GM19239 (cell line): Measurements from ENCODE around the gene TRIM13.
A peak's percentile ranks its signal among the peaks of the same experiment; 100 is the strongest.

ENCODE experiments used
- DNase-seq: peaks from one replicate; pipeline ENCODE4 v3.0.0; 2011; ENCODE audit warnings: low spot score; ENCODE audit not compliant: insufficient read length
- FAIRE-seq: peaks from 2 replicates; lab custom pipeline; 2011; peaks lifted over from hg19 to GRCh38; lab: Jason Lieb, UNC

The TRIM13 gene

DNA sequence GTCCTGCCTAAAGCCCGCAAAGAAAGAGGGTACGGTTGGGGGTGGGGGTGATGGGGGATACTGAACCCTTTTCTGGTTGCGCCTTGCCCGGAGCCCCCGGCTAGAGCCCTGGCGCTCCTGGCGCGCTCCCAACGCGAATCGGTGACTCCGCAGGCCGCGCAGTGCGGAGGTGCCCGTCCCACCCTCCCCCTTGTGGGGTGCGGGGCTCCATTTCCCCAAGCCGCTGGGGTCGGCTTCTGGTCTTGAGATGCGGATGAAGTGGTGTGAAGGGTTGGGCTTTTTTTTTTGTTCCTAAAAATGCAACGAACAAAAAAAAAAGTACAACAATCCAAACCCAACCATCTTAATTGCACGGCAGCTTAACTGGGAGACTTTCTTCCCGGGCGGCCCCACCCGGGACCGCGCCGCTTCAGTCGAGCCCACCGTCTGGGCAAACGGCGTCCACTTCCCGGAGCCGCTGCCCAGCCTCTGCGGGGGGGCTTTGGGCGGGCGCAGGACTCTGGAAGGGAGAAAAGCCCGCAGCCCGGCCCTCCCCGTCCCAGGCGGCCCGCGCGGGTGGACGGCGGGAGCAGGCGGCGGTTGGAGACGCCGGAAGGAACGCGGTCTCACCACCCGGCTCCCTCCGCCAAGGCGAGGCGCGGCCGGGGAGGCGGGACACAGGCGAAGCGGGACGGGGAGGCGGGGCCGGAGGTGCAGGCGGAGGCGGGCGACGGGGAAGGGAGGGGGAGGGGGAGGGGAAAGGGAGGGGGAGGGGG lies 504 bp upstream of the TRIM13 start:
- FAIRE-seq, result peak; percentile 81
- DNase-seq, result peak; percentile 73

- FAIRE-seq (peak; percentile 33), DNase-seq (no peak)
Observed at GRCh38 chr13:49997955-49998354, 1.1 kb downstream of the TRIM13 start.

DNA sequence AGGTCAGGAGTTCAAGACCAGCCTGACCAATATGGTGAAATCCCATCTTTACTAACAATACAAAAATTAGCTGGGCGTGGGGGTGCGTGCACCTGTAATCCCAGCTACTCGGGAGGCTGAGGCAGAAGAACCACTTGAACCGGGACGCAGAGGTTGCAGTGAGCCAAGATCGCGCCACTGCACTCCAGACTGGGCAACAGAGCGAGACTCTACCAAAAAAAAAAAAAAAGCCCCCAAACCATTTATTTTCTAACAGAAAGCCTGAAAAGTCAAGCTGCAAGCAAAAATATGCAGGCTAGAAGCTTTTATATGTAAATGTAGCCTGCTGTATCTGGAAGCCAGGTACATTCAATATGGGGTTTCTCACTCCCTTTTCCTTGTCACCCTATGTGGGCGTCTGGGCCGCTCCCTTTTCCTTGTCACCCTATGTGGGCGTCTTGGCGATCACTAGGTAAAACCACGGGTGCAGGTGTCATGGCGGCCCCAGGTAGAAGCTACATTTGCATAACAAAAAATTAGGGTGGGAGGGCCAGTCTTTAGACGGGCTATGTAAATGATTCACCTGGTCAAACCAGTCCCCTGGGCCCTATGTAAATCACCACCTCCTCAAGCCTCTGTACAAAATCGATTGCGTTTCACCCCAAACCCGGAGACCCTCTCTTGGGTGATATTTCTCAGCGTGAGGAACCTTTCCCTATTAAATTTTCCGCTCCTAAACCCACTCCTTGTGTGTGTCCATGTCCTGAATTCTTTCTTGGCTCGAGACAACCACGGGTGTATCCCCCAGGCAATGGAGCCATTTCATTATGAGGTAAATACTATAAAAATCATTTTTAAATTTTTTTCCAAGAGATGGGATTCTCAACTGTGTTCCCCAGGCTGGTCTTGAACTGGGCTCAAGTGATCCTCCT lies 2.1 kb downstream of the TRIM13 start:
- DNase-seq, result no peak
- peak; percentile 21 for FAIRE-seq

DNA sequence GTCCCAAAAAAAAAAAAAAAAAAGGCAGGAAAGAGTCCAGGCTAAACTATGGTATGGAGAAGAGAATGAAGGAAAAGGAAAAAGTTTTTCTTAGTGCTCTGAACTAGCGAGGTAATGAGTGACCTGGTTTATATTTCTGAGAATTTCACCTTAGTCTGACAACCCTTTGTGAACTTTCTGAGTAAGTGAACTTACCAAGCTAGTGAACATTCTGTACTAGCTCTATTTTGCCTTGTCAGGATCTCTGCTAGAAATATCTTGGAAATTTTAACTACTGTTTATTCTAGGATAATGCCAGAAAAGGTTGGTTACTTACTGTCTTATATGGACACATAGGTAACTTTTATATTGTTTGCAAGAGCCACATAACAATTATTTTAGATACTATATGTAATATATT lies 4.4 kb downstream of the TRIM13 start:
- DNase-seq, result no peak
- FAIRE-seq, result peak; percentile 70

DNA sequence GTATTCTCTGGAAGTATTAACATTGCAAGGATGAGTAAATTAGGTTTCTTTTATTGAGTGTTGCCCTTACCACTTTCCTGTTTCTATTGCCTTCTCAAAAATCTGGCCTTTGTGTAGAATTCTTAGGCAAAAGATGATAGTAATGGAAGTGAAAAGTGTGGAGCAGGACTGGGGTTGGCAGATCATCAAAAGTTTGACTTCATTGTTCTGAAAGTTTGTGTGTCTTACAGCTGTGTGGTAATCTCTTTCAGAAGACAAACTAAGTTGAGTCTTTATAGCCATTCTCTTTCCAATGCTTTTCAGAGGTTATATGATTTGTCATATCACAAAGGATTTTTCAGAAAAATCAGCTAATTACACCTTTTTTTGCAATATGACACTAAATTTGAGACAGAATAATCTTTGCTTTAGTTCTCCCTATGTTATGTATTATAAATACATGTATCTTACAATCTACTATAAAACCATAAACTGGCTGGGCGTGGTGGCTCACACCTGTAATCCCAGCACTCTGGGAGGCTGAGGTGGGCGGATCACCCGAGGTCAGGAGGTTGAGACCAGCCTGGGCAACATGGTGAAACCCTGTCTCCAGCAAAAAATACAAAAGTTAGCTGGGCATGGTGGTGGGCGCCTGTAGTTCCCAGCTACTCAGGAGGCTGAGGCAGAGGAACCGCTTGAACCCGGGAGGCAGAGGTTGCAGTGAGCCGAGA lies 9.7 kb downstream of the TRIM13 start:
- DNase-seq, result no peak
- no peak for FAIRE-seq

DNA sequence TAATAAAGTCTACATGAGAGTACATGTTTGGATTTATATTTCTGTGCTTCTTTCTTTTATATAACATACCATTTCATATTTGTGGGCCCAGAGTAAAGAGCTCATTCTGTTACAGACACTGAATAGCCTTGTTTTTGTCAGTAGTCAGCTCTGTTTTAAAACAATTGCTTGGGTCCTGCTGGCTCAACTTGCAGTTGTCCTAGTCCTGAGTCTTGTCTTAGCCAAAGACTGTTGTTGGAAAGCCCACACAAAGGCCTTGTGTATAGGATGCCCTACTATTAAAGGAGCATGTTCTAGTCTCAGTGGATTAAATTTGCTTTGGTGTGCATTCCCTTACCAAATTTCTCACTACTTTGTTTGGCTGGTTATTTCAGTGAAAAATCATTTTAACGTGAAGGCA lies 14.6 kb downstream of the TRIM13 start:
- no peak for FAIRE-seq

GRCh38 chr13:50012396-50013169 lies 15.7 kb downstream of the TRIM13 start:
- no peak for DNase-seq
- FAIRE-seq, result peak; percentile 51

More for the DNA sequence above, 14.6 kb downstream of the TRIM13 start:
- DNase-seq, result no peak

GRCh38 chr13:50014386-50014785 lies 17.5 kb downstream of the TRIM13 start:
- FAIRE-seq (no peak), DNase-seq (no peak)

GRCh38 chr13:50015258-50015657 lies 18.4 kb downstream of the TRIM13 start, which contains the start of gene KCNRG:
TSS of gene KCNRG (plus strand) at chr13:50015444. CDS start at chr13:50015494, 50 bp downstream.
- DNase-seq (no peak), FAIRE-seq (no peak)

GRCh38 chr13:50015750-50016149 lies 18.9 kb downstream of the TRIM13 start:
- DNase-seq (no peak), FAIRE-seq (no peak)

- FAIRE-seq, result no peak
- DNase-seq, result no peak
Observed at GRCh38 chr13:50016444-50016843, 19.6 kb downstream of the TRIM13 start.

GRCh38 chr13:50017819-50018218 lies 21.0 kb downstream of the TRIM13 start:
- FAIRE-seq (no peak), DNase-seq (no peak)

- no peak for DNase-seq
- no peak for FAIRE-seq
Observed at GRCh38 chr13:50025436-50025835, 28.6 kb downstream of the TRIM13 start.

DNA sequence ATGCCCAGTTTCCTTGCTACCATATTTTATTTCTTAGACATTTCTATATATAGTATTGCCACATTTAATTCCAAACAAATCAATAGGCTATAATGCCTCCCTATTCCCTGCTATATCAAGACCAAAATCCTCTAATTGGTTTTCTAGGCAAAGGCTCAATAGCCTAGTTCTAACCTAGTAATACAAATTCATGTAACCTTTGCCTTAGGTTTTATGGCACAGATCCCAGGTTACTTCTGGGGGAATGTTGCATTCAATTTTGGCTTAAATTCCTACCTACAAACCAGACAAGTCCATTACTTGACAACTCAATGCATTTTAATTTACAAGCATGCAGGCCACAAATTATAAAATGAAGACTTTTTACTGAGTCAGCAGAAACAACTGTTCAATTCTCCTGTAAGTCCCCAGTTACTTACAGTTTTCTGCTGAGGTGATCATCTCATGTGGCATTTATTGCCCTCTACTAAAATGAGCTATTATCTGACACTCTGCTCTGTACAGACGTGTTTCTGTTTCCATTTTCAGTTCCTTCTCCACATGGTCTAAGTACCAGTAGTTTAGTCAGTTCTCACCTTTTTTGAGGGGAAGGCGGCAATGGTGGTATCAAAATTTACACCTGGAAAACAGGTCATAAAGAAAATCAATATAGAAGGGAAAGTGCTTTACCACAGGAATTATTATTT lies 30.1 kb downstream of the TRIM13 start:
- peak; percentile 31 for DNase-seq
- peak; percentile 97 for FAIRE-seq

- FAIRE-seq (no peak), DNase-seq (no peak)
Observed at GRCh38 chr13:50030315-50030714, 33.5 kb downstream of the TRIM13 start.

DNA sequence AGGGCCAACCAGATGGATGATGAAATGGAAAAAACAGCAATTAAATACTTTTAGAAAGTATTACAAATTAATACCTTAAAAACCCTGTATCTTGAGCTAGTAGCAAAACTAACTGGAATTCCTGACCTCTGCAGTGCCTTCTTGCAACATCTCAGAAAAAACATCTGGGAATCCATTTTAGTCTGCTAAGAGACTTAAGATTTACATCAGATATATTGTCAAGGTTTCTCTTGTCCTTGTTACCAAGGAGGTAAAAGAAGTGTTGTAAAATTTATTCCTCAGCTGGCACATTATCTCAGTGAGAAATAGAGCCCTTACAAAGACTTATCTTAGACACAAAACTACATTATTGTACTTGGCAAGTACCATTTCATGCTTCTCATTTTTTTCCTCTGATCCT lies 36.9 kb downstream of the TRIM13 start:
- peak; percentile 23 for FAIRE-seq
- DNase-seq, result no peak

DNA sequence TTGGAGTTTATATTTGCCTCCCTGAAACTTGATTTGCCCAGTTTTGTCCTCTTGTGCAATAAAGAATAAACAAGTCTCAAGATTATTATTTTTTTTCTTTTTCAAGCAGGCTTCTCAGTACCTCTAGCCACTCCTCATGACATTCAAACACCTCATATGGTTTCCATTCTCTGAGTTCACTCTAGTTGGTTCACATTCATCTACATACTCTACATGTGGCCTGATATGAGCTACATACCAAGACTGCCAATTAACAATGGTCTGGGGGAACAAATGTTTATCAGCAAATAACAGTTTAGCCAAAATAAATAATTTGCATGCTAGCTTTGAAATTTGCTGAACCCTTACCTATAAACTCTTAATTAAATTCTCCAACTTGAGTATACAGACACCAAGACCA lies 40.9 kb downstream of the TRIM13 start:
- FAIRE-seq, result no peak

DNA sequence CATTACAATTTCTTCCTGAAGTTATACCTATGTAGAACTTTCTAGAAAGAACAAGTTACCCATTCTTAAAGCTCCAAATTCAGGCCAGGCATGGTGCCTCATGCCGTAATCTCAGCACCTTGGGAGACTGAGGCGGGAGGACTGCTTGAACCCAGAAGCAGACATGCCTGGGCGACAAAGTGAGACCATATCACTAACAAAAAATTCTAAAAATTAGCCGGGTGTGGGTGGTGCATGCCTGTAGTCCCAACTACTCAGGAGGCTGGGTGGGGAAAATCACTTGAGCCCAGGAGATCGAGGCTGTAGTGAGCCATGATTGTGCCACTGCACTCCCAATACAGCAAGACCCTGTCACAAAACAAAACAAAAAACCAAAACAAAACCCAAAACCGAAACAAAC lies 41.4 kb downstream of the TRIM13 start:
- FAIRE-seq (no peak), DNase-seq (no peak)

More for the DNA sequence above, 40.9 kb downstream of the TRIM13 start:
- no peak for DNase-seq

DNA sequence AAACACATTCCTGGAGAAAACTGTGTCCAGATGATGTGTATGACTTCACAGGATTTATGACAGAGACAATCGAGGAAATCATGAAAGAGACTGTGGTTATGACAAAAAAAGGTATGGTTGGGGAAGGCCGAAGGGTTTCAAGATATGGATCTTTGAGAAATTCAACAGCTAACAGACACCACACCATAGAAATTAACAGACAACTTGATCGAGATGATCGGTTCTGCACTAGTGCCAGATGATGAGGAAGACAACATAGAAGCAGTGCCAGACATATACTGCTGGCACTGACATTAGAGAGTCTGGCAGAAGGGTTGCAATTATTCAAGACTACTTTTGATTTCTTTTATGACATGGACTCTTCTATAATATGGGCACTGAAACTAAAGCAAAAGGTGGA lies 55.6 kb downstream of the TRIM13 start:
- FAIRE-seq (no peak), DNase-seq (no peak)
